Ascending aorta (tissue), 2 donors: ENCODE measurements around the gene PRRC2A. TPM values are rescaled to one million over a fixed set of nuclear protein-coding genes. Genes with fewer than 3 reads are reported as not detected.

Experiments
- DNase-seq, 2 donors: peaks; one replicate each; pipeline ENCODE4 v3.0.0-alpha.2; 2019; ENCODE audit warnings: low spot score in 2 of 2
- H3K27ac ChIP-seq, 2 donors: fragments of 200-600 bp; sonication (generic); one replicate each; pipeline ENCODE4 v1.5.1; 2016 to 2017; ENCODE audit warnings: mild to moderate bottlenecking in 1 of 2
- H3K27me3 ChIP-seq: fragments of 200-600 bp; sonication (generic); one replicate; pipeline ENCODE4 v1.5.1; 2017
- H3K36me3 ChIP-seq, 2 donors: fragments of 200-600 bp; sonication (generic); one replicate each; pipeline ENCODE4 v1.5.1; 2016
- H3K4me1 ChIP-seq, 2 donors: fragments of 200-600 bp; sonication (generic); one replicate each; pipeline ENCODE4 v1.5.1; 2016 to 2017; ENCODE audit warnings: mild to moderate bottlenecking in 1 of 2
- H3K4me3 ChIP-seq, 2 donors: fragments of 200-600 bp; sonication (generic); one replicate each; pipeline ENCODE4 v1.5.1; 2016 to 2017; ENCODE audit warnings: mild to moderate bottlenecking in 1 of 2
- H3K9me3 ChIP-seq, 2 donors: fragments of 200-600 bp; sonication (generic); one replicate each; pipeline ENCODE4 v1.5.1; 2016
- CTCF ChIP-seq, 3 experiments: fragments of 200-600 bp in 2 of 3; fragments of 450-650 bp in 1 of 3; sonication (generic) in 2 of 3; IDR thresholded peaks; one replicate each; pipeline ENCODE4 v1.5.1; 2016 to 2019; ENCODE audit warnings: antibody characterized with exemption in 3 of 3, mild to moderate bottlenecking in 1 of 3, moderate library complexity in 1 of 3
- intact Hi-C: fragments of 100-400 bp; cut with DNase I; formaldehyde crosslinking; loops from one replicate; pipeline ENCODE4 v1.15.1; 2023
- total RNA-seq: library from RNA; depleted of rRNA; stranded (reverse); fragments of >200 nt; gene quantifications from one replicate; pipeline ENCODE4 v1.1.0, GENCODE V29; 2016

The PRRC2A gene
- total RNA-seq, 1 donor from 2014 or later = 171 TPM

GRCh38 chr6:31662124-31662723, 41.7 kb downstream of the PRRC2A start:
- TF ChIP-seq CTCF (IDR thresholded peaks at IDR 0.05) = no peak
- no peak for DNase-seq
- intact Hi-C loops = loop anchor here (5.0 to 10.0 kb wide), 3 partner anchors 513 to 1653 kb away; partner anchors contain the start of genes AGPAT1, RNF5, TAPBP and ZBTB22
- Histone ChIP-seq H3K27me3 (no peaks in the 10 kb centered on the region), H3K9me3 (no peaks in the 10 kb centered on the region), H3K4me3 (no peak overlapping the region), H3K36me3 (peaks cover 9 to 16% of the 10 kb centered on the region in 2 donors), H3K4me1 (peaks cover 22 to 52% of the 10 kb centered on the region in 2 donors), H3K27ac (peak overlapping the region; percentile 7 to 27)

GRCh38 chr6:31663126-31663960, 42.8 kb downstream of the PRRC2A start:
- H3K27ac ChIP-seq = peak overlapping the region; percentile 91 to 97
- peaks cover 24 to 49% of the 10 kb centered on the region in 2 donors for H3K4me1 ChIP-seq
- TF ChIP-seq CTCF (IDR thresholded peaks at IDR 0.05) = no peak
- intact Hi-C loops = loop anchor here (5.0 to 10.0 kb wide), 3 partner anchors 511 to 1651 kb away; partner anchors contain the start of genes AGPAT1, RNF5, TAPBP and ZBTB22
- no peaks in the 10 kb centered on the region for H3K9me3 ChIP-seq
- H3K36me3 ChIP-seq = peaks cover 18 to 19% of the 10 kb centered on the region in 2 donors
- DNase-seq = no peak
- no peaks in the 10 kb centered on the region for H3K27me3 ChIP-seq
- peak overlapping the region; percentile 72 to 97 for H3K4me3 ChIP-seq

GRCh38 chr6:31663961-31664789, 43.7 kb downstream of the PRRC2A start:
- intact Hi-C loops = loop anchor here (1.0 to 10.0 kb wide), 4 partner anchors 44 to 1651 kb away; partner anchors contain the start of genes AGPAT1, PRRC2A, RNF5 and TAPBP
- no peaks in the 10 kb centered on the region for H3K27me3 ChIP-seq
- peak in 1 of 2 donors; percentile 77 for DNase-seq
- H3K9me3 ChIP-seq = no peaks in the 10 kb centered on the region
- peaks cover 26 to 27% of the 10 kb centered on the region in 2 donors for H3K36me3 ChIP-seq
- peak overlapping the region; percentile 91 to 97 for H3K27ac ChIP-seq
- H3K4me3 ChIP-seq = peak overlapping the region; percentile 72 to 97
- H3K4me1 ChIP-seq = peaks cover 20 to 41% of the 10 kb centered on the region in 2 donors
- TF ChIP-seq CTCF (IDR thresholded peaks at IDR 0.05) = no peak

GRCh38 chr6:31664790-31665500, 44.4 kb downstream of the PRRC2A start, which contains the start of gene GPANK1:
Gene GPANK1, minus strand, starts transcription at chr6:31664997. Its CDS starts 519 bp downstream, at chr6:31664478.
- Histone ChIP-seq H3K27me3 (no peaks in the 10 kb centered on the region), H3K36me3 (peaks cover 34 to 35% of the 10 kb centered on the region in 2 donors), H3K9me3 (no peaks in the 10 kb centered on the region), H3K27ac (peak within 1 kb of the TSS; percentile 91 to 97), H3K4me3 (peak within 1 kb of the TSS; percentile 72 to 97), H3K4me1 (peaks cover 16 to 34% of the 10 kb centered on the region in 2 donors)
- peak; percentile 73 to 96 for DNase-seq
- TF ChIP-seq CTCF (IDR thresholded peaks at IDR 0.05) = no peak
- intact Hi-C loops = loop anchor here (1.0 to 10.0 kb wide), 7 partner anchors 13 to 1650 kb away; partner anchors contain the start of genes AGPAT1, BAG6, NELFE and PRRC2A
